Fibroblast of gingiva (primary cell): ENCODE measurements around the gene PTCD1.
A peak's percentile ranks its signal among the peaks of the same experiment; 100 is the strongest.
"Not testable (repeated sequence)": the region's sequence is repeated elsewhere in the genome, so short reads cannot be mapped to it uniquely, and the experiment has no call there.

Experiments
- DNase-seq: peaks from one replicate; pipeline ENCODE4 v3.0.0-alpha.2; 2011; ENCODE audit warnings: low read depth

PTCD1 gene

GRCh38 chr7:99451936-99452335, 13.3 kb upstream of the PTCD1 start:
- DNase-seq = no peak

GRCh38 chr7:99449326-99449725, 10.7 kb upstream of the PTCD1 start:
- no peak for DNase-seq

- DNase-seq = no peak
These were observed 10.3 kb upstream of the PTCD1 start for GRCh38 chr7:99448855-99449254.

GRCh38 chr7:99447943-99448342, 9.3 kb upstream of the PTCD1 start:
- no peak for DNase-seq

GRCh38 chr7:99446096-99446495, 7.5 kb upstream of the PTCD1 start:
- DNase-seq = no peak

- DNase-seq = no peak
These were observed 1.6 kb upstream of the PTCD1 start for GRCh38 chr7:99440195-99440594.

- DNase-seq = no peak
These were observed 539 bp downstream of the PTCD1 start for GRCh38 chr7:99437946-99438572.

- no peak for DNase-seq
These were observed 5.4 kb downstream of the PTCD1 start for GRCh38 chr7:99433158-99433557.

GRCh38 chr7:99431756-99432540, 6.7 kb downstream of the PTCD1 start:
- not testable (repeated sequence) for DNase-seq

- no peak for DNase-seq
These were observed 8.8 kb downstream of the PTCD1 start for GRCh38 chr7:99429756-99430155.

- DNase-seq = no peak
These were observed 9.5 kb downstream of the PTCD1 start for GRCh38 chr7:99428972-99429566.

- DNase-seq = no peak
These were observed 13.5 kb downstream of the PTCD1 start for GRCh38 chr7:99424932-99425730.

- DNase-seq = no peak
These were observed 16.0 kb downstream of the PTCD1 start for GRCh38 chr7:99422625-99423024.

GRCh38 chr7:99422186-99422585, 16.4 kb downstream of the PTCD1 start:
- no peak for DNase-seq

- no peak for DNase-seq
These were observed 17.6 kb downstream of the PTCD1 start for GRCh38 chr7:99420986-99421385.

GRCh38 chr7:99420213-99420612, 18.4 kb downstream of the PTCD1 start:
- DNase-seq = no peak

- no peak for DNase-seq
These were observed 19.1 kb downstream of the PTCD1 start for GRCh38 chr7:99419323-99420021.

GRCh38 chr7:99418260-99418659, 20.3 kb downstream of the PTCD1 start:
- no peak for DNase-seq

GRCh38 chr7:99415513-99416127, 23.0 kb downstream of the PTCD1 start:
- DNase-seq = peak; percentile 68

GRCh38 chr7:99410635-99411034, 28.0 kb downstream of the PTCD1 start:
- DNase-seq = no peak

GRCh38 chr7:99409806-99410205, 28.8 kb downstream of the PTCD1 start:
- DNase-seq = no peak
